GM18505 (cell line): ENCODE data around the gene HAPLN2.
A peak's percentile ranks its signal among the peaks of the same experiment; 100 is the strongest.
"Not testable (repeated sequence)": the region's sequence is repeated elsewhere in the genome, so short reads cannot be mapped to it uniquely, and the experiment has no call there.

ENCODE experiments used
- ATAC-seq: cut with Tn5 transposase; IDR thresholded peaks from one replicate; pipeline ENCODE4 v1.9.1; 2021; ENCODE audit not compliant: unreplicated experiment
- POLR2A ChIP-seq: IDR thresholded peaks from 4 replicates; pipeline ENCODE4 v1.6.1; 2011; ENCODE audit warnings: borderline replicate concordance; ENCODE audit not compliant: insufficient read depth, insufficient read length; ENCODE audit errors: extremely low read depth

The HAPLN2 gene

DNA sequence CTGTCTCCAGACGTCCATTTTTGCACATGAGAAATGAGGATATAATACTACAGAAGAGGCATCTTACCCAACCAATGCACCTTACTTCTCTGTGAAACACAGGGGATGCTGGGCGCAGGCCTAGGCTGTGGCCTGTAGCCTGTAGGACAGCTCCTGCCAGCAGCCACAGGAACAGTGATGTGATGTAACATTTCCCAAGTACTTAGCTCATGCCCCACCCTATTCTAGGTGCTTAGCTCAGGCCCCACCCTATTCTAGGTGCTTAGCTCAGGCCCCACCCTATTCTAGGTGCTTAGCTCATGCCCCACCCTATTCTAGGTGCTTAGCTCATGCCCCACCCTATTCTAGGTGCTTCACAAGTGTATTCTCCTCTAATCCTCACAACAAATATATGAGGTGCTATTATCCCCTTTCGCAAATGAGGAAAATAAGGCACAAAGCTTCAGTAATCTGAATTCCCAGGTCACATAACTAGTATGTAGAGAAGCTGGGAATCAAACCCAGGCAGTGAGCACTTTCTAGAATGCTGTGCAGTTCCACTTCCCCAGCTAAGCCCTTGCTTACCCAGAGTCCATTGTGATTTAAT is 32.2 kb upstream of the HAPLN2 start:
- no peak for TF ChIP-seq POLR2A
- no peak for ATAC-seq

- not testable (repeated sequence) for ATAC-seq
Measured at GRCh38 chr1:156587927-156588326, 31.3 kb upstream of the HAPLN2 start.

DNA sequence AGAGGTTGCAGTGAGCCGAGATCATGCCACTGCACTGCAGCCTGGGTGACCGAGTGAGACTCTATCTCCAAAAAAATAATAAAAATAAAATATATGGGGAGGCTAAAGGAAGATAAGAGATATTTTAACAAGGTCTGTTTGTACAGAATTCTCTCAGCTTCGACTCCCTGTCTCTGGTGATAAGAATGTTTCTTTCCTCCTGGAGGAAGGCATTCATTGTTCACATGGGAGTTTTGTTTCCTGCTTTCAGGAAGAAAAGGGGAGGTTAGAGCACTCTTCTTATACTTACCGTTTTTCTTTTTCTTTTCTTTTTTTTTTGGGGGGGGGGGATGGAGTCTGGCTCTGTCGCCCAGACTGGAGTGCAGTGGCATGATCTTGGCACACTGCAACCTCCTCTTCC is 29.7 kb upstream of the HAPLN2 start:
- no peak for ATAC-seq
- no peak for TF ChIP-seq POLR2A

DNA sequence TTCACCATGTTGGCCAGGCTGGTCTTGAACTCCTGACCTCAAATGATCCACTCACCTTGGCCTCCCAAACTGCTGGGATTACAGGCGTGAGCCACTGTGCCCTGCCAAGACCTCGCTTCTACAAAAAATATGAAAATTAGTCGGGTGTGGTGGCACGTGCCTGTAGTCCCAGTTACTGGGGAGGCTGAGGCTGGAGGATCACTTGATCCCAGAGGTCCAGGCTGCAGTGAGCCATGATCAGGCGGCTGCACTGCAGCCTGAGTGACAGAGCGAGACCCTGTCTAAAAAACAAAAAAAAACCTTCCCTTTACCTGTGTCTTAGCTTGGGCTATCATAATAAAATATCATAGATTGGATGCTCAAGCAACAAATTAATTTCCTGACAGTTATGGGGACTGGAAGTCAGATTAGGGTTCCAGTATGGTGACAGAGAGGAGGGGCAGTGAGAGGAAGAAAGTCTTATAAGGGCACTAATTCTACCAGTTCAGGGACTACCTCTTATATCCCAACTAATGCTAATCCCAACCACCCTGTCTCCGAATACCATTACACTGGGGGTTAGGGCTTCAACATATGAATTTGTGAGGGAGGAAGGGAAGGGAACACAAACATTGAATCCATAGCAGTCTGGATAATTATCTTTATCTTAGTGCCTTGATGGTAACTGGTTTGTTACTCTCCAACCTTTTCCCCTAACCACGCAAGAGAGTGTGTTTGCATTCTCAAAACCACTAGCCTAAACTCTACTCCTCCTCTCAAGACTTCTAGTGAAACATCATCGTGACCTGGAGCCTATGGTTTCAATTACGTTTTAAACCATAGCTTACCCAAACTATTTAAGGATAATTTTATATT is 28.7 kb upstream of the HAPLN2 start:
- no peak for TF ChIP-seq POLR2A
- no peak for ATAC-seq

DNA sequence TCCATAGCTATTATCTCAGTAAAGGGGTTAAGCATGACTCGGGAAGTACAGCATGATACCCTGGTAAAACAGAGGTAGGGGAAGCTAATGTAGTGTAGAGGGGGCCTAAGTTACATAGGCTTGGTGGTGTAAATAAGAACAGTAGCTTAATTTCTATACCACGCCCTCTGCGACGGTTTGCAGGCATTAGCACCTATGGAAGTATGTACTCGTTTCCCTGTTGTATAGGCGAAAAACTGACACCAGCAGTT is 28.1 kb upstream of the HAPLN2 start:
- no peak for ATAC-seq
- TF ChIP-seq POLR2A: no peak

GRCh38 chr1:156591432-156592157 is 27.6 kb upstream of the HAPLN2 start, which contains the start of gene NAXE:
TSS of gene NAXE (plus strand) at chr1:156591776. CDS start at chr1:156591805, 29 bp downstream.
- peak; percentile 85 for ATAC-seq
- peak; percentile 95 for TF ChIP-seq POLR2A

DNA sequence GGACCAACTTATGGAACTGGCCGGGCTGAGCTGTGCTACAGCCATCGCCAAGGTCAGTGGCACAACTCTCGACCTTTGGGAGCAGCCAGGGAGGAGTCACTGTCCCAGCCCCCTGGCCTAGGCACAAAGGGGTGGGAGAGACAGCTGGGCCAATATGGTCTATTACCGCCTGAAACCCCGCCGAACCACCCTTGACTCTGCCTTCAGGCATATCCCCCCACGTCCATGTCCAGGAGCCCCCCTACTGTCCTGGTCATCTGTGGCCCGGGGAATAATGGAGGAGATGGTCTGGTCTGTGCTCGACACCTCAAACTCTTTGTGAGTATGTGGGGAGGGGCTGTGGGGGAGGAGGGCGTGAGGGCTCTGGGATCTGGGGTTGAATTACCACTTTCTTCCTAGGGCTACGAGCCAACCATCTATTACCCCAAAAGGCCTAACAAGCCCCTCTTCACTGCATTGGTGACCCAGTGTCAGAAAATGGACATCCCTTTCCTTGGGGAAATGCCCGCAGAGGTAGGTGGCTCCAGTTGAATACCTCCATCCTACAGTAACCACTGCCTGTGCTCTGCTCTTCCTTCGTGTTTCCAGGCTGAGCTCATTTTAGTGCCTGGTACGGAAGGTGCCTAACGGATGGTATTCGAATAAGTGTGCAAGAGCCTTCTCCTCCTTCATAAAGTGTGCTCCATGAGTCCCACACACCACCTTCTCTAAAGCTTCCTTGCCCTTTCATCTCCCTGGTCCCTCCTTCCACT is 26.9 kb upstream of the HAPLN2 start:
- peak; percentile 15 for TF ChIP-seq POLR2A
- ATAC-seq: no peak

DNA sequence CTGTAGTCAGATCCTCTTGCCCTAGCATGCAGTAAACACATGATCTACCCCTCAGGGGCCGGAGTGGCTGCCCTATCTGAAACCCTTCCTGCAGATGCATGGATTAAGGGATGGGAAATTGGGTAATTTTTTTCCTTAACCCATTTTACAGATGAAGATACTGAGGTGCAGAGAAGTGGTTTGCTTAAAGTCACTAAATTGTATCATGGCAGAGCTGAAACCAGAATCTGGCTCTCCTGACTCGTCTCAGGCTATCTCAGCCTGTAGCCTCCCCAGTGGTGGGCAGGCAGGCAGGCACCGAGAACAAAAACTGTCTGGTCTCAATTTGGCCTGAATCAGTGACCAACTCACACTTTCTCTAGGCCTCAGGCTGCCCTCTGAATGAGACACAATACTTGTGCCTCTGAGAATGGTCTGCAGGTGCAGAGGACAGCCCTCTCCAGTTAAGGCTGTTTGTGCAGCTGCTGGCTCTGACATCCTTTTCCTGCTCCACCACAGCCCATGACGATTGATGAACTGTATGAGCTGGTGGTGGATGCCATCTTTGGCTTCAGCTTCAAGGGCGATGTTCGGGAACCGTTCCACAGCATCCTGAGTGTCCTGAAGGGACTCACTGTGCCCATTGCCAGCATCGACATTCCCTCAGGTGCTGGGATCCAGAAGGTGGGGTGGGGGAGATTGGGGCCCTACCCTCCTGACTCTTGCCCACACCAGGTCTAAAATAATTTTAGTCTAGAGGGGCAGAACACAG is 26.1 kb upstream of the HAPLN2 start:
- ATAC-seq: no peak
- peak; percentile 21 for TF ChIP-seq POLR2A

DNA sequence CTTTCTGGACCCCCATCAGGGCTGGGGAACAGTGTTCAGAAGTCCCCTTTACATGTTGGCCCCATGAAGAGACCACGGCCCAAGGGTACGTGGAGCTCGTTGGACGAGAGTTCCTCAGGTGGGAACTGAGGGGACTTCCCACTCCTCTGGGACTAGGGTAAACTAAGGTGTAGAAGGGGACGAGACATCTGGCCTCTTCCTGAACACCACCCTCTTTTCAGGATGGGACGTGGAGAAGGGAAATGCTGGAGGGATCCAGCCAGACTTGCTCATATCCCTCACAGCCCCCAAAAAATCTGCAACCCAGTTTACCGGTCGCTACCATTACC is 25.6 kb upstream of the HAPLN2 start:
- no peak for TF ChIP-seq POLR2A
- no peak for ATAC-seq

DNA sequence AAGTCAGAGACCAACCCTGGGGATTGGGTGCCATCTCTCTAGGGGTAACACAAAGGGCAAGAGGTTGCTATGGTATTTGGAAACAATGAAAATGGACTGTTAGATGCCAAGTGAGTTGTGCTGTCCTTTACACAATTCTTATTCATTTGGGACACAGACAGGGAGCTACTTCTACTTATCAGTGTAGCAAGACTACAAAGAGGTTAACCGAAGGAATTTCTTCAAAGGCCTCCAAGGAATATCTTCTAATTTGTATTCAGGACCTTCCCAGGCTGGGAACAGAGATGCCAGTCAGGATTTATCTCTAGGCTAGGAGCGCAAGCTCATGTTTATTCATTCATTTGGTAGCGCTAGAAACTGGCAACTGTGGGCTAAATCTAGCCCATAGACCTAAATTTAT is 25.0 kb upstream of the HAPLN2 start:
- TF ChIP-seq POLR2A: no peak
- no peak for ATAC-seq

- no peak for ATAC-seq
- no peak for TF ChIP-seq POLR2A
Measured at GRCh38 chr1:156595016-156595415, 24.2 kb upstream of the HAPLN2 start.

DNA sequence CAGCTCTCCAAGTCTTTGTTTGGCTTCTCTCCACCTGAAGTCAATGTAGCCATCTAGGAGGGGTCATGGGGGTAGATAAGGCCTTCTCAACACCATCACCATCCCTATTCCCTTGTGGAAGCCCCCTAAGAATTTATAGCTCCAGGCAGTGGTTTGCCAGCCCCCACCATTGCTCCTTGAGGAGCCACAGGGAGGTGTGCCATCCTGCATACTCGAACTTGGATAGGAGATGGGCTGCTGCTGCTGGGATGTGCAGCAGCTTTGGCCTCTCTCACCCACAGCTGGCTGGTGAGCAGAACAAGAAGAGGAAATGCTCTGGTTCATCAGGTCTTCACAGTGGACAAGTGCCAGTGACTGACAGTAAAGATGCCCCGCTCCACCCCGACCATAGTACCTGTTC is 22.8 kb upstream of the HAPLN2 start:
- no peak for TF ChIP-seq POLR2A

GRCh38 chr1:156598125-156598524 is 21.1 kb upstream of the HAPLN2 start:
- TF ChIP-seq POLR2A: no peak
- ATAC-seq: no peak

More for the DNA sequence above, 22.8 kb upstream of the HAPLN2 start:
- no peak for ATAC-seq

DNA sequence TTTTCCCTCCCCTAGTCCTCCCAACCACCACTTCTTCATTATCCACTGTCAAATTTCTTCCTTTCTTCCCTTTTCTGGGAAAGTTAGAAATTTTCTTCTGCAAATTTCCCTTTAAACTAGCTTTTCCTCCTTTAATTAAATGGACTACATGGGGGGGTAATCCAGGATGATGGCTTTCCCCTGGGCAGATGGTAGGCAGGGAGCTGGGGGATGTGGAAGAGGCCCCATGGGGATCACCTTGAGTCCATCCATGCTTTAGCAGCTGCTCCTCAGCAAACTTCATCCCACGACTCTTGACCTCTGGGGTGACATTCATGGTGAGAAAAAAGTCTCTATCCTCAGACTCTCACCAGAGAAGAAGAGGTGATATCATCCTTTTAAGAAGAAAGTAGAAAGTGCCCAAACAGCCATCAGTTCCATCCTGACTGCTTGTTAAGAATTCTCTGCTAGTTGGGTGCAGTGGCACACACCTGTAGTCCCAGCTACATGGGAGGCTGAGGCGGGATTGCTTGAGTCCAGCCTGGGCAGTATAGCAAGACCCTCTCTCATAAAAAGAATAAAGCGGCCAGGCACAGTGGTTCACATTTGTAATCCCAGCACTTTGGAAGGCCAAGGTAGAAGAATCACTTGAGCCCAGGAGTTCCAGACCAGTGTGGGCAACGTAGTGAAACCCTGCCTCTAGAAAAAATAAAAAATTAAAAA is 20.3 kb upstream of the HAPLN2 start:
- TF ChIP-seq POLR2A: no peak
- no peak for ATAC-seq
